Lower leg skin (tissue), 3 donors: ENCODE measurements around the gene HSPB1.

Source experiments
- CTCF ChIP-seq, 3 donors: fragments of 450-650 bp; IDR thresholded peaks; one replicate each; pipeline ENCODE4 v1.5.1; 2016; ENCODE audit warnings: antibody characterized with exemption in 3 of 3, mild to moderate bottlenecking in 3 of 3, moderate library complexity in 2 of 3
- POLR2A ChIP-seq, 2 donors: fragments of 450-650 bp; IDR thresholded peaks; one replicate each; pipeline ENCODE4 v1.6.1; 2016 to 2017; ENCODE audit warnings: antibody characterized with exemption in 2 of 2, mild to moderate bottlenecking in 1 of 2, moderate library complexity in 1 of 2

- TF ChIP-seq CTCF (IDR thresholded peaks at IDR 0.05) (no peak), POLR2A (IDR thresholded peaks at IDR 0.05) (no peak)
Observed at GRCh38 chr7:76261329-76261728, 41.1 kb upstream of the HSPB1 start.
